Testis (tissue), 3 donors: ENCODE results near the gene MACF1. TPM values are rescaled to one million over a fixed set of nuclear protein-coding genes. Genes with fewer than 3 reads are reported as not detected.

ENCODE experiments used
- DNase-seq: peaks from one replicate; pipeline ENCODE4 v3.0.0-alpha.2; 2019
- H3K27ac ChIP-seq, 2 donors: fragments of 200-600 bp; sonication (generic); one replicate each; pipeline ENCODE4 v1.5.1; 2019
- H3K27me3 ChIP-seq: fragments of 200-600 bp; sonication (generic); one replicate; pipeline ENCODE4 v1.5.1; 2019
- H3K36me3 ChIP-seq: fragments of 200-600 bp; sonication (generic); one replicate; pipeline ENCODE4 v1.5.1; 2017; ENCODE audit warnings: low read depth; ENCODE audit errors: missing control alignments
- H3K4me1 ChIP-seq: fragments of 200-600 bp; sonication (generic); one replicate; pipeline ENCODE4 v1.5.1; 2019
- H3K4me3 ChIP-seq, 2 donors: fragments of 200-600 bp; sonication (generic); one replicate each; pipeline ENCODE4 v1.5.1; 2017 to 2019
- H3K9me3 ChIP-seq: fragments of 200-600 bp; sonication (generic); one replicate; pipeline ENCODE4 v1.5.1; 2017
- CTCF ChIP-seq, 3 experiments: fragments of 450-650 bp in 2 of 3; fragments of 200-600 bp in 1 of 3; sonication (generic) in 1 of 3; IDR thresholded peaks; one replicate each; pipeline ENCODE4 v1.5.1; 2016 to 2019; ENCODE audit warnings: antibody characterized with exemption in 3 of 3, mild to moderate bottlenecking in 2 of 3, moderate library complexity in 1 of 3
- POLR2A ChIP-seq: fragments of 450-650 bp; IDR thresholded peaks from one replicate; pipeline ENCODE4 v1.6.1; 2017; ENCODE audit warnings: antibody characterized with exemption, mild to moderate bottlenecking, moderate library complexity
- WGBS, 2 donors: methylation state at CpG; one replicate each; pipeline ENCODE4 v1.1.5; 2018; 5-methylcytosine and 5-hydroxymethylcytosine counted together
- intact Hi-C: fragments of 100-400 bp; cut with DNase I; formaldehyde crosslinking; loops from one replicate; pipeline ENCODE4 v1.15.1; 2023; ENCODE audit warnings: low total_unique reads
- polyA plus RNA-seq: library from polyadenylated mRNA; stranded (reverse); fragments of 350-450 nt; fragmentation: Illumina TruSeq; extraction: RNeasy Lipid Tissue Mini Kit (QIAGEN cat#74804); gene quantifications from one replicate; pipeline ENCODE4 v1.2.3, GENCODE V29; 2014; ENCODE audit warnings: low read depth, low replicate concordance; ENCODE audit not compliant: insufficient read depth
- total RNA-seq, 2 donors: library from RNA; depleted of rRNA; stranded (reverse); fragments of >200 nt; gene quantifications; one replicate each; pipeline ENCODE4 v1.2.3, GENCODE V29; 2016

MACF1 gene
- total and polyA plus RNA-seq, 3 donors from 2014 or later: 136 to 494 (median 422) TPM

GRCh38 chr1:39522661-39523567 is 318.4 kb downstream of the MACF1 start:
- Histone ChIP-seq H3K27me3 (no peaks in the 10 kb centered on the region), H3K4me3 (no peak overlapping the region), H3K9me3 (no peaks in the 10 kb centered on the region), H3K4me1 (no peaks in the 10 kb centered on the region), H3K36me3 (no peaks in the 10 kb centered on the region), H3K27ac (no peak overlapping the region)
- DNase-seq: no peak
- intact Hi-C loops: no loop called here
- no peak for TF ChIP-seq CTCF (IDR thresholded peaks at IDR 0.05)
- TF ChIP-seq POLR2A: no peak
- 89 to 90% methylated on average over 15 to 29 of the region's 29 CpGs for WGBS, 2 donors

- Histone ChIP-seq H3K4me1 (no peaks in the 10 kb centered on the region), H3K9me3 (no peaks in the 10 kb centered on the region), H3K36me3 (no peaks in the 10 kb centered on the region), H3K27me3 (no peaks in the 10 kb centered on the region), H3K4me3 (no peak overlapping the region), H3K27ac (peak overlapping the region in 1 of 2 donors; percentile 14)
- WGBS, 2 donors: 59 to 78% methylated on average over 6 of the region's 6 CpGs
- intact Hi-C loops: no loop called here
- TF ChIP-seq POLR2A: no peak
- no peak for TF ChIP-seq CTCF (IDR thresholded peaks at IDR 0.05)
- no peak for DNase-seq
These were observed 319.7 kb downstream of the MACF1 start for GRCh38 chr1:39524171-39524570.

- intact Hi-C loops: no loop called here
- DNase-seq: no peak
- H3K27ac ChIP-seq: peak overlapping the region in 1 of 2 donors; percentile 14
- no peak for TF ChIP-seq POLR2A
- TF ChIP-seq CTCF (IDR thresholded peaks at IDR 0.05): no peak
- H3K4me1 ChIP-seq: no peaks in the 10 kb centered on the region
- no peaks in the 10 kb centered on the region for H3K36me3 ChIP-seq
- no peaks in the 10 kb centered on the region for H3K27me3 ChIP-seq
- WGBS, 2 donors: 87 to 91% methylated on average over 15 of the region's 15 CpGs
- no peak overlapping the region for H3K4me3 ChIP-seq
- H3K9me3 ChIP-seq: no peaks in the 10 kb centered on the region
These were observed 320.3 kb downstream of the MACF1 start for GRCh38 chr1:39524591-39525365.

- no peaks in the 10 kb centered on the region for H3K4me1 ChIP-seq
- intact Hi-C loops: no loop called here
- 92 to 93% methylated on average over 13 to 17 of the region's 17 CpGs for WGBS, 2 donors
- no peak for DNase-seq
- TF ChIP-seq POLR2A (no peak), CTCF (IDR thresholded peaks at IDR 0.05) (no peak)
- H3K9me3 ChIP-seq: no peaks in the 10 kb centered on the region
- H3K36me3 ChIP-seq: no peaks in the 10 kb centered on the region
- H3K27me3 ChIP-seq: no peaks in the 10 kb centered on the region
- no peak overlapping the region for H3K4me3 ChIP-seq
- no peak overlapping the region for H3K27ac ChIP-seq
These were observed 321.1 kb downstream of the MACF1 start for GRCh38 chr1:39525366-39526165.
